Measurements from ENCODE around the gene NRSN1. TPM values are rescaled to one million over a fixed set of nuclear protein-coding genes. Genes with fewer than 3 reads are reported as not detected.

Gene NRSN1
- total and polyA plus RNA-seq, 10 donors = 0.03 TPM; not detected in 9

GRCh38 chr6:24117021-24117420 is 9.0 kb upstream of the NRSN1 start:
- Histone ChIP-seq H3K27ac (no peak overlapping the region), H3K4me3 (no peak overlapping the region), H3K36me3 (no peaks in the 10 kb centered on the region), H3K9me3 (no peaks in the 10 kb centered on the region), H3K27me3 (replicated peaks in 1 of 7) (peaks cover 0 to 2% (median 0%) of the 10 kb centered on the region in 7 donors), H3K4me1 (no peaks in the 10 kb centered on the region)
- TF ChIP-seq POLR2AphosphoS5 (IDR thresholded peaks at IDR 0.05) = no peak
- TF ChIP-seq POLR2A (IDR thresholded peaks at IDR 0.05) = no peak
- intact Hi-C loops (cut with DNase I; ENCODE audit: low total_unique reads) = no loop called here
- WGBS, 5 donors = 60 to 79% (median 71%) methylated on average over 2 of the region's 2 CpGs
- no peak for DNase-seq

DNA sequence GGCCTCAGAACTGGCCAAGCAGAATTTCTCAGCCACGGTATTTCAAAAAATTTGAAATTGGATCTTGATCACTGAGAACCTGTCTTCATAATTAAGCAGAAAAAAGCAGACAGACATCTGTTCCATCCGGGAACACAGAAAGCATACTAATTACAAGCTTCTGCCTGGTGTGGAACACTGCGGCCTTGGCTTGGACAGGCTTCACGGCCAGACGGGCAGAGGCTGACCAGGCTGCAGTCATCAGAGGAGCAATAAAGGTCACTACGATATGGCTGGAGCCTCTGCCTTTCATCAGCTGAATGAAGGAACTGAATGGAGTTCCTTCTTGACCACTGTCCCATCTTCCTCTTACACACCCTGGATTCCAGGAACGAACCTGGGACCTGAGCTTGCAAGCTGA is 3.9 kb upstream of the NRSN1 start:
- Histone ChIP-seq H3K9me3 (peaks cover 0 to 2% (median 0%) of the 10 kb centered on the region in 8 donors), H3K4me3 (no peak overlapping the region), H3K4me1 (no peaks in the 10 kb centered on the region), H3K27ac (no peak overlapping the region), H3K36me3 (no peaks in the 10 kb centered on the region), H3K27me3 (replicated peaks in 1 of 7) (peaks cover 0 to 40% (median 13%) of the 10 kb centered on the region in 7 donors)
- DNase-seq = no peak
- TF ChIP-seq, protein P1, sequence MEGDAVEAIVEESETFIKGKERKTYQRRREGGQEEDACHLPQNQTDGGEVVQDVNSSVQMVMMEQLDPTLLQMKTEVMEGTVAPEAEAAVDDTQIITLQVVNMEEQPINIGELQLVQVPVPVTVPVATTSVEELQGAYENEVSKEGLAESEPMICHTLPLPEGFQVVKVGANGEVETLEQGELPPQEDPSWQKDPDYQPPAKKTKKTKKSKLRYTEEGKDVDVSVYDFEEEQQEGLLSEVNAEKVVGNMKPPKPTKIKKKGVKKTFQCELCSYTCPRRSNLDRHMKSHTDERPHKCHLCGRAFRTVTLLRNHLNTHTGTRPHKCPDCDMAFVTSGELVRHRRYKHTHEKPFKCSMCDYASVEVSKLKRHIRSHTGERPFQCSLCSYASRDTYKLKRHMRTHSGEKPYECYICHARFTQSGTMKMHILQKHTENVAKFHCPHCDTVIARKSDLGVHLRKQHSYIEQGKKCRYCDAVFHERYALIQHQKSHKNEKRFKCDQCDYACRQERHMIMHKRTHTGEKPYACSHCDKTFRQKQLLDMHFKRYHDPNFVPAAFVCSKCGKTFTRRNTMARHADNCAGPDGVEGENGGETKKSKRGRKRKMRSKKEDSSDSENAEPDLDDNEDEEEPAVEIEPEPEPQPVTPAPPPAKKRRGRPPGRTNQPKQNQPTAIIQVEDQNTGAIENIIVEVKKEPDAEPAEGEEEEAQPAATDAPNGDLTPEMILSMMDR (IDR thresholded peaks at IDR 0.05 in 8 of 11, conservative IDR thresholded peaks at IDR 0.05 in 3 of 11) = no peak
- TF ChIP-seq POLR2A (IDR thresholded peaks at IDR 0.05) = no peak
- 75 to 83% (median 76%) methylated on average over 7 of the region's 7 CpGs for WGBS, 5 donors
- intact Hi-C loops (cut with DNase I; ENCODE audit: low total_unique reads) = no loop called here

DNA sequence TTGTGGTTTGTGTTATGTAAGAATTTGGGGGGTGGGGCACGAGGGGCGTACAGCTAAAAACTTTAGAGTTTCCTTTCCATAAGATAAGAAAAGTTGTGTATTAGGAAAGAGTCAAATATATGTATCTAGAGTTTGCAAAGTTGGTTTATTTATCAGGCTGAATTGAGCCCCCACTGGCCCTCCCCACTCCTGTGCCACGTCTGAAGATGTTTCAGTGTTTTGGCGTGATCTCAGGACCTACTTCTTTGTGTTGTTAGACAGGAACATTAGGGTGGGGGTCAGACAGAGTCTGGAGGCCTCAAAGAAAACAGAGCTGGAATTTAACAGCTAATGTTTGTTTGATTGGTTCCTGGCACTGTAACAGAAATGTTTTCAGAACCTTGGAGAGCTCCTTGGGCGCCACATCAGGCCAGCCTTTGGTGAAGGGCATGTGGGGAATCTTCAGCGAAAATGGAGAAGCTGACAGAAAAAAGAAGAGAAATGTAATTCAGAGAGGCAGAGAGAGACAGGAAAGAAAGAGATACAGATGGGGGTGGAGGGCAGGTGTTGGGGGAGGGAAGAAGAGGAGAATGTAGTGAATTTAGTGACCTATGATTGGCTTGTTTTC is 674 bp downstream of the NRSN1 start:
- peaks cover 0 to 43% (median 13%) of the 10 kb centered on the region in 7 donors for H3K27me3 ChIP-seq (replicated peaks in 1 of 7)
- H3K4me1 ChIP-seq = no peaks in the 10 kb centered on the region
- TF ChIP-seq, protein P1 (IDR thresholded peaks at IDR 0.05 in 8 of 11, conservative IDR thresholded peaks at IDR 0.05 in 3 of 11) = no peak
- TF ChIP-seq POLR2AphosphoS5 (IDR thresholded peaks at IDR 0.05) = no peak
- no peak for TF ChIP-seq POLR2A (IDR thresholded peaks at IDR 0.05)
- peaks cover 0 to 2% (median 0%) of the 10 kb centered on the region in 8 donors for H3K9me3 ChIP-seq
- no peak overlapping the region for H3K27ac ChIP-seq
- DNase-seq = no peak
- intact Hi-C loops (cut with DNase I; ENCODE audit: low total_unique reads) = no loop called here
- H3K4me3 ChIP-seq = no peak overlapping the region
- WGBS, 5 donors = 1 to 5% (median 2%) methylated on average over 6 of the region's 6 CpGs
- H3K36me3 ChIP-seq = no peaks in the 10 kb centered on the region

- Histone ChIP-seq H3K4me1 (no peaks in the 10 kb centered on the region), H3K4me3 (no peak overlapping the region), H3K27ac (no peak overlapping the region), H3K36me3 (no peaks in the 10 kb centered on the region), H3K9me3 (peaks cover 0 to 2% (median 0%) of the 10 kb centered on the region in 8 donors), H3K27me3 (replicated peaks in 1 of 7) (peaks cover 0 to 40% (median 13%) of the 10 kb centered on the region in 7 donors)
- WGBS, 5 donors = 78 to 90% (median 81%) methylated on average over 2 of the region's 2 CpGs
- TF ChIP-seq POLR2A (IDR thresholded peaks at IDR 0.05) (no peak), POLR2AphosphoS5 (IDR thresholded peaks at IDR 0.05) (no peak)
- TF ChIP-seq, protein P1 (IDR thresholded peaks at IDR 0.05 in 8 of 11, conservative IDR thresholded peaks at IDR 0.05 in 3 of 11) = no peak
- DNase-seq = no peak
- intact Hi-C loops (cut with DNase I; ENCODE audit: low total_unique reads) = no loop called here
Measured at GRCh38 chr6:24127316-24127715, 1.3 kb downstream of the NRSN1 start.

Measured in spleen (tissue), 11 donors.